Gastrocnemius medialis (tissue), 4 donors: Measurements from ENCODE around the gene NUP153. TPM values are rescaled to one million over a fixed set of nuclear protein-coding genes. Genes with fewer than 3 reads are reported as not detected.
"Not testable (repeated sequence)": the region's sequence is repeated elsewhere in the genome, so short reads cannot be mapped to it uniquely, and the experiment has no call there.

Experiments
- ATAC-seq, 2 donors: fragments of 150-250 bp; one replicate each; pipeline ENCODE4 v1.9.1; 2016
- DNase-seq, 2 donors: peaks; one replicate each; pipeline ENCODE4 v3.0.0-alpha.2; 2019
- H3K27ac ChIP-seq, 4 donors: fragments of 200-600 bp; sonication (generic); 1 replicate in 1 of 4; 2 replicates in 3 of 4; pipeline ENCODE4 v1.5.1; 2016 to 2018; ENCODE audit warnings: mild to moderate bottlenecking in 2 of 4, moderate library complexity in 1 of 4
- H3K27me3 ChIP-seq, 3 donors: fragments of 200-600 bp; sonication (generic) in 2 of 3; 1 replicate in 1 of 3; 2 replicates in 2 of 3; pipeline versions ENCODE4 v1.5.1 to v1.6.0; 2016 to 2019; ENCODE audit warnings: mild to moderate bottlenecking in 1 of 3, moderate library complexity in 1 of 3
- H3K36me3 ChIP-seq, 2 donors: fragments of 200-600 bp; sonication (generic) in 1 of 2; one replicate each; pipeline ENCODE4 v1.5.1; 2017 to 2018
- H3K4me1 ChIP-seq, 2 donors: fragments of 200-600 bp; sonication (generic) in 1 of 2; one replicate each; pipeline ENCODE4 v1.5.1; 2016 to 2017; ENCODE audit warnings: mild to moderate bottlenecking in 2 of 2
- H3K4me3 ChIP-seq, 4 donors: fragments of 200-600 bp; sonication (generic) in 3 of 4; 1 replicate in 1 of 4; 2 replicates in 3 of 4; pipeline ENCODE4 v1.5.1; 2016 to 2019; ENCODE audit warnings: mild to moderate bottlenecking in 2 of 4
- H3K9me3 ChIP-seq, 3 donors: fragments of 200-600 bp; sonication (generic) in 2 of 3; 1 replicate in 1 of 3; 2 replicates in 2 of 3; pipeline ENCODE4 v1.5.1; 2016 to 2019
- POLR2A ChIP-seq, 2 donors: fragments of 450-650 bp; IDR thresholded peaks; one replicate each; pipeline ENCODE4 v1.6.1; 2017; ENCODE audit warnings: antibody characterized with exemption in 2 of 2, mild to moderate bottlenecking in 2 of 2, moderate library complexity in 2 of 2
- in situ Hi-C, 4 donors: fragments of 200-750 bp; cut with MboI; loops; one replicate each; pipeline versions ENCODE4 v1.15.0 to v1.8.0; 2017; ENCODE audit warnings: low sequenced_read_pairs in 4 of 4
- intact Hi-C: fragments of 100-400 bp; cut with DNase I; formaldehyde crosslinking; loops from one replicate; pipeline ENCODE4 v1.15.1; 2023; ENCODE audit warnings: low total_unique reads
- total RNA-seq, 4 donors: library from RNA; depleted of rRNA; stranded (reverse); fragments of >200 nt; gene quantifications; one replicate each; pipeline versions ENCODE4 v1.1.0 to v1.2.3, GENCODE V29; 2016
- TF ChIP-seq, protein P1 (sequence below), 5 experiments: fragments of 450-650 bp in 3 of 5; fragments of 200-600 bp in 2 of 5; sonication (generic) in 2 of 5; IDR thresholded peaks in 4 of 5; conservative IDR thresholded peaks in 1 of 5; 1 replicate in 4 of 5; 2 replicates in 1 of 5; pipeline ENCODE4 v1.5.1; 2016 to 2019; ENCODE audit warnings: antibody characterized with exemption in 5 of 5, mild to moderate bottlenecking in 3 of 5, moderate library complexity in 3 of 5

Gene NUP153
- total RNA-seq, 4 donors from 2014 or later = 29.7 to 44.2 (median 37.9) TPM

DNA sequence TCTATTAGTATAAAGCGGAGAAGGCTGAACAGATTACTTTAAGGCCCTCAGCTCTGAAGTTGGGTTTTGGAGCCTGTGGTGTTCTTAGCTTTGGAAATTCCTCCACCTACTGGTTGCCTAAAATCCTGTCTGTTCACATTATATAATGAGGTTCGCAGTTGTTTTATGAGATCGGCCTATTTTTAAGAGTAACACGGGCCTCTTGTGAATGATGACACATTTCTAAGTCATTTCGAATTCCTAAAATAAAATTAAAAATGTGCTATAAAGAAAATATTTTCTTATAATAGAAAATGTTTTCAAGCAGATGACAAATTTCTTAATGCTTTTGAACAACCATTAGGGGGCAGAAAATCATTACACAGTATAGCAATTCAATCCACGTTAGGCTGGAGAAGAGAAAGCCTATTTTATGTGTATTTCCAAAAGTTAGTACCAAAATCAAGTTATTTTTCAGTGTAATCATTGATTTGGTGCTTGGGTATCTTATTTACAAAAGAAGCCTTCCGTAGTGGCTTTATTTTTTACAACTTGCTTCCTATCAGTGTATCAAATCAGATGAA, 122.4 kb downstream of the NUP153 start:
- in situ Hi-C loops (loop anchor here in 3 of 4 donors (5.0 to 10.0 kb wide), 3 partner anchors 117 to 427 kb away; no protein-coding TSS in a partner anchor), intact Hi-C loops (loop anchor here (1.0 to 10.0 kb wide), 6 partner anchors 117 to 538 kb away; partner anchors contain the start of gene NHLRC1)
- Histone ChIP-seq H3K9me3 (no peaks in the 10 kb centered on the region), H3K36me3 (no peaks in the 10 kb centered on the region), H3K27ac (peak overlapping the region; percentile 66 to 85 (median 75)), H3K4me3 (peak overlapping the region; percentile 2 to 48 (median 32)), H3K4me1 (peaks cover 7 to 8% of the 10 kb centered on the region in 2 donors), H3K27me3 (no peaks in the 10 kb centered on the region)
- ATAC-seq = peak; percentile 92 to 93
- TF ChIP-seq, protein P1, sequence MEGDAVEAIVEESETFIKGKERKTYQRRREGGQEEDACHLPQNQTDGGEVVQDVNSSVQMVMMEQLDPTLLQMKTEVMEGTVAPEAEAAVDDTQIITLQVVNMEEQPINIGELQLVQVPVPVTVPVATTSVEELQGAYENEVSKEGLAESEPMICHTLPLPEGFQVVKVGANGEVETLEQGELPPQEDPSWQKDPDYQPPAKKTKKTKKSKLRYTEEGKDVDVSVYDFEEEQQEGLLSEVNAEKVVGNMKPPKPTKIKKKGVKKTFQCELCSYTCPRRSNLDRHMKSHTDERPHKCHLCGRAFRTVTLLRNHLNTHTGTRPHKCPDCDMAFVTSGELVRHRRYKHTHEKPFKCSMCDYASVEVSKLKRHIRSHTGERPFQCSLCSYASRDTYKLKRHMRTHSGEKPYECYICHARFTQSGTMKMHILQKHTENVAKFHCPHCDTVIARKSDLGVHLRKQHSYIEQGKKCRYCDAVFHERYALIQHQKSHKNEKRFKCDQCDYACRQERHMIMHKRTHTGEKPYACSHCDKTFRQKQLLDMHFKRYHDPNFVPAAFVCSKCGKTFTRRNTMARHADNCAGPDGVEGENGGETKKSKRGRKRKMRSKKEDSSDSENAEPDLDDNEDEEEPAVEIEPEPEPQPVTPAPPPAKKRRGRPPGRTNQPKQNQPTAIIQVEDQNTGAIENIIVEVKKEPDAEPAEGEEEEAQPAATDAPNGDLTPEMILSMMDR (IDR thresholded peaks at IDR 0.05 in 4 of 5, conservative IDR thresholded peaks at IDR 0.05 in 1 of 5) = peak; percentile 78 to 97 (median 86)
- TF ChIP-seq POLR2A (IDR thresholded peaks at IDR 0.05) = no peak
- DNase-seq = peak in 1 of 2 donors; percentile 33

- ATAC-seq (peak in 1 of 2 donors; percentile 23), DNase-seq (no peak)
- peaks cover 7 to 8% of the 10 kb centered on the region in 2 donors for H3K4me1 ChIP-seq
- TF ChIP-seq, protein P1 (IDR thresholded peaks at IDR 0.05 in 4 of 5, conservative IDR thresholded peaks at IDR 0.05 in 1 of 5) = no peak
- TF ChIP-seq POLR2A (IDR thresholded peaks at IDR 0.05) = no peak
- in situ Hi-C loops (loop anchor here in 3 of 4 donors (5.0 to 10.0 kb wide), 3 partner anchors 117 to 427 kb away; no protein-coding TSS in a partner anchor), intact Hi-C loops (loop anchor here (1.0 to 10.0 kb wide), 6 partner anchors 117 to 538 kb away; partner anchors contain the start of gene NHLRC1)
- H3K27me3 ChIP-seq = no peaks in the 10 kb centered on the region
- no peaks in the 10 kb centered on the region for H3K36me3 ChIP-seq
- peak overlapping the region; percentile 66 to 85 (median 75) for H3K27ac ChIP-seq
- H3K4me3 ChIP-seq = peak overlapping the region in 3 of 4 donors; percentile 21 to 48 (median 43)
- H3K9me3 ChIP-seq = no peaks in the 10 kb centered on the region
Observed at GRCh38 chr6:17583811-17584210, 122.9 kb downstream of the NUP153 start.

DNA sequence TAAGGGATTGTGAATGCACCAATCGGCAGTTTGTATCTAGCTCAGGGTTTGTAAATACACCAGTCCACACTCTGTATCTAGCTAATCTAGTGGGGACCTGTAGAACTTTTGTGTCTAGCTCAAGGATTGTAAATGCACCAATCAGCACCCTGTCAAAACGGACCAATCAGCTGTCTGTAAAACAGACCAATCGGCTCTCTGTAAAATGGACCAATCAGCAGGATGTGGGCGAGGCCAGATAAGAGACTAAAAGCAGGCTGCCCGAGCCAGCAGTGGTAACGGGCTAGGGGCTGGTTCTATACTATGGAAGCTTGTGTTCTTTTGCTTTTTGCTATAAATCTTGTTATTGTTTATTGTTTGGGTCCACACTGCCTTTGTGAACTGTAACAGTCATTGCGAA, 125.4 kb downstream of the NUP153 start:
- Histone ChIP-seq H3K4me3 (peak overlapping the region in 1 of 4 donors; percentile 73), H3K27ac (peak overlapping the region in 3 of 4 donors; percentile 80 to 88 (median 88))
- in situ Hi-C loops (loop anchor here in 3 of 4 donors (5.0 to 10.0 kb wide), 3 partner anchors 114 to 424 kb away; no protein-coding TSS in a partner anchor), intact Hi-C loops (loop anchor here (5.0 to 10.0 kb wide), 4 partner anchors 114 to 541 kb away; partner anchors contain the start of gene NHLRC1)
- not testable (repeated sequence) for H3K4me1 ChIP-seq, H3K36me3 ChIP-seq, H3K27me3 ChIP-seq, DNase-seq, ATAC-seq, H3K9me3 ChIP-seq

GRCh38 chr6:17580518-17581048, 126.1 kb downstream of the NUP153 start:
- in situ Hi-C loops = loop anchor here in 3 of 4 donors (5.0 to 10.0 kb wide), 3 partner anchors 113 to 423 kb away; no protein-coding TSS in a partner anchor
- Histone ChIP-seq H3K36me3 (no peaks in the 10 kb centered on the region), H3K27ac (peak overlapping the region; percentile 79 to 88 (median 84)), H3K4me3 (peak overlapping the region; percentile 62 to 93 (median 76)), H3K27me3 (no peaks in the 10 kb centered on the region), H3K9me3 (no peaks in the 10 kb centered on the region), H3K4me1 (peaks cover 7 to 8% of the 10 kb centered on the region in 2 donors)
- TF ChIP-seq, protein P1 (IDR thresholded peaks at IDR 0.05 in 4 of 5, conservative IDR thresholded peaks at IDR 0.05 in 1 of 5) = no peak
- peak in 1 of 2 donors; percentile 15 for TF ChIP-seq POLR2A (IDR thresholded peaks at IDR 0.05)
- peak in 1 of 2 donors; percentile 43 for DNase-seq
- peak; percentile 69 to 74 for ATAC-seq
- intact Hi-C loops = loop anchor here (5.0 to 10.0 kb wide), 4 partner anchors 113 to 542 kb away; partner anchors contain the start of gene NHLRC1

DNA sequence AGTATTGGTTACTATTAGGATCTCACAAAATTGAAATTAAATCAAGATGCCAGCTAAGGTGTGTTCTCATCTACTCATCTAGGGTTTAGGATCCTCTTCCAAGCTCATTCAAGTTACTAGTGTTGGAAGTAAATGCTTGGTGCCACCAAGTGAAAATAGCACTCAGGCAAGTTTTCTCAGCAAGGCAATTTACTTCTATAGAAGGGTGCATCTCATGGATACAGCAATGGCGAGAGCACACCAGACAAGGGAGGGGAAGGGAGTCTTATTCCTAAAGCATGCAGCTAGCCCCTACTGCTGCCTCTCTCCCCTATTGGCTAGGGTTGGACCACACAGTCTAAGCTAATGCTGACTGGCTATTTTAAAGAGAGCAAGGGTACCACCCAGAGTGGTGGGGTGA, 129.7 kb downstream of the NUP153 start:
- in situ Hi-C loops = loop anchor here in 1 of 4 donors (10.0 kb wide), 1 partner anchor 422 kb away; no protein-coding TSS in a partner anchor

More for the DNA sequence above, 129.7 kb downstream of the NUP153 start:
- ATAC-seq = no peak
- Histone ChIP-seq H3K36me3 (no peaks in the 10 kb centered on the region), H3K4me3 (no peak overlapping the region), H3K27me3 (no peaks in the 10 kb centered on the region), H3K4me1 (no peaks in the 10 kb centered on the region), H3K27ac (no peak overlapping the region), H3K9me3 (no peaks in the 10 kb centered on the region)
- DNase-seq = no peak
- TF ChIP-seq POLR2A (IDR thresholded peaks at IDR 0.05) = no peak
- TF ChIP-seq, protein P1 (IDR thresholded peaks at IDR 0.05 in 4 of 5, conservative IDR thresholded peaks at IDR 0.05 in 1 of 5) = no peak
- intact Hi-C loops = no loop called here
